AG04450 (cell line): ENCODE data around the gene POLH. TPM values are rescaled to one million over a fixed set of nuclear protein-coding genes. Genes with fewer than 3 reads are reported as not detected.

Experiments
- CTCF ChIA-PET: fragments of 300-600, 350-600 bp; formaldehyde crosslinking; extraction: SDS; loops from one replicate; lab custom pipeline; 2022; ENCODE audit warnings: antibody characterized with exemption, inconsistent platforms; lab: Charles Lee
- POLR2A ChIA-PET: fragments of 350-600 bp; formaldehyde crosslinking; extraction: SDS; loops from one replicate; lab custom pipeline; 2021; ENCODE audit warnings: antibody characterized with exemption, inconsistent platforms; lab: Yijun Ruan, JAX
- DNase-seq: peaks from one replicate; pipeline ENCODE4 v3.0.0-alpha.2; 2011; ENCODE audit warnings: low read depth, low spot score
- H3K27ac ChIP-seq: one replicate; pipeline ENCODE4 v1.5.1; 2012; ENCODE audit warnings: low read depth, low read length, control low read depth
- H3K27me3 ChIP-seq: one replicate; pipeline ENCODE4 v1.6.0; 2012; ENCODE audit warnings: low read length; ENCODE audit not compliant: control insufficient read depth, insufficient read depth
- H3K4me3 ChIP-seq: 2 replicates; pipeline ENCODE4 v1.5.1; 2011; ENCODE audit warnings: mild to moderate bottlenecking, low read depth, low read length, control low read depth
- H3K9me3 ChIP-seq: 2 replicates; pipeline ENCODE4 v1.5.1; 2012; ENCODE audit warnings: low read length; ENCODE audit not compliant: control insufficient read depth, insufficient read depth
- polyA plus RNA-seq: library from polyadenylated mRNA; depleted of rRNA; stranded (reverse); fragments of >200 nt; gene quantifications from 2 replicates; pipeline ENCODE4 v1.2.3, GENCODE V29; 2011
- TF ChIP-seq, protein P1 (sequence below): IDR thresholded peaks from 2 replicates; pipeline ENCODE4 v1.5.1; 2011; ENCODE audit warnings: low read depth, low read length, control low read depth, inconsistent platforms

POLH gene
- polyA plus RNA-seq, 1 experiment, result 26.6 TPM

DNA sequence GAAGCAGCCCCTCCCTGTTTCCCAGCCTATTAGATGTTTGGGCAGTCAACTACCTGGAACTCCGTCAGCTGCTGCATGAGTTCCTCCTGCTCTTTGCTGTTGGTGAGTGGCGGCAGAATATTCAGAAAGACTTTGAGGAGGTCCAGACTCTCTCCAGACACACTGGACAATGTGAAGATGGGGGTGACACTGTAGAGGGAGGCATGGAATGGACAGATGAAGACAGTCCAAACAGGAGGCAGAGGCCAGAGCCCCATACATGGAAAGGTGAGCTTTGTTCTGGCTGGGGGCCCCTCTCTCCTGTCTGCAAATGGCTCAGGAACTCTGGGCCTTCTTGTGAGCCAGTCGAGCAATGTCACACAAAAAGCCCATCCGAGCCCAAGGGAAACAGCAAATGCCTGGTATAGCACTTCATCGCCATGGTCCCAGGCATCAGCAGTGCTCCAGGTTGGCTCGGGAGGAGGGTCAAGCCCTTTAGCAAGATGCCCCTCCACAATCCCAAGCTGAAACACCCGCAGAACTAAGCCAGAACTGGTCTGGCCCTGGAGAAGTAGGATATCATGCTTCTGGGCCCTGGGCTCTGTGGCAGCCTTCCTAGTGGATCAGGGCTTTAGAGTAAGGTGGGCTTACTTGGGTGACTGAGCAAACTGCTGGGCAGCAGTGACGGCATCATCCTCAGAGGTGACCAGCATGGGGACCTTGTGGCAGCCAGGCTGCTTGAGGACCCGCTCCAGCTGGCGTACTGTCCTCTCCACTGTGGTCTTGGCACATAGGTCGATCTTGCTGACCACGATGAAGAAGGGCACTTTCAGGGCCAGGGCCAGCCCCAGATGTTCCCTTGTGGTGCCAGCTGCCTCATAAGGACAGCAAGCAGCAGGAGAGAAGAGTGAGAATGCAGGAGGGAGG lies 48.1 kb downstream of the POLH start:
- H3K4me3 ChIP-seq, result no peak overlapping the region
- POLR2A ChIA-PET, result no interaction called here
- DNase-seq, result no peak
- no peaks in the 10 kb centered on the region for H3K27me3 ChIP-seq
- CTCF ChIA-PET, result interaction anchor here (0.6 kb wide), 1 partner anchor 22 kb away, joined by 4 read pairs; no protein-coding TSS in a partner anchor
- TF ChIP-seq, protein P1, sequence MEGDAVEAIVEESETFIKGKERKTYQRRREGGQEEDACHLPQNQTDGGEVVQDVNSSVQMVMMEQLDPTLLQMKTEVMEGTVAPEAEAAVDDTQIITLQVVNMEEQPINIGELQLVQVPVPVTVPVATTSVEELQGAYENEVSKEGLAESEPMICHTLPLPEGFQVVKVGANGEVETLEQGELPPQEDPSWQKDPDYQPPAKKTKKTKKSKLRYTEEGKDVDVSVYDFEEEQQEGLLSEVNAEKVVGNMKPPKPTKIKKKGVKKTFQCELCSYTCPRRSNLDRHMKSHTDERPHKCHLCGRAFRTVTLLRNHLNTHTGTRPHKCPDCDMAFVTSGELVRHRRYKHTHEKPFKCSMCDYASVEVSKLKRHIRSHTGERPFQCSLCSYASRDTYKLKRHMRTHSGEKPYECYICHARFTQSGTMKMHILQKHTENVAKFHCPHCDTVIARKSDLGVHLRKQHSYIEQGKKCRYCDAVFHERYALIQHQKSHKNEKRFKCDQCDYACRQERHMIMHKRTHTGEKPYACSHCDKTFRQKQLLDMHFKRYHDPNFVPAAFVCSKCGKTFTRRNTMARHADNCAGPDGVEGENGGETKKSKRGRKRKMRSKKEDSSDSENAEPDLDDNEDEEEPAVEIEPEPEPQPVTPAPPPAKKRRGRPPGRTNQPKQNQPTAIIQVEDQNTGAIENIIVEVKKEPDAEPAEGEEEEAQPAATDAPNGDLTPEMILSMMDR, result no peak
- H3K9me3 ChIP-seq, result no peaks in the 10 kb centered on the region
- peak overlapping the region; percentile 4 for H3K27ac ChIP-seq

DNA sequence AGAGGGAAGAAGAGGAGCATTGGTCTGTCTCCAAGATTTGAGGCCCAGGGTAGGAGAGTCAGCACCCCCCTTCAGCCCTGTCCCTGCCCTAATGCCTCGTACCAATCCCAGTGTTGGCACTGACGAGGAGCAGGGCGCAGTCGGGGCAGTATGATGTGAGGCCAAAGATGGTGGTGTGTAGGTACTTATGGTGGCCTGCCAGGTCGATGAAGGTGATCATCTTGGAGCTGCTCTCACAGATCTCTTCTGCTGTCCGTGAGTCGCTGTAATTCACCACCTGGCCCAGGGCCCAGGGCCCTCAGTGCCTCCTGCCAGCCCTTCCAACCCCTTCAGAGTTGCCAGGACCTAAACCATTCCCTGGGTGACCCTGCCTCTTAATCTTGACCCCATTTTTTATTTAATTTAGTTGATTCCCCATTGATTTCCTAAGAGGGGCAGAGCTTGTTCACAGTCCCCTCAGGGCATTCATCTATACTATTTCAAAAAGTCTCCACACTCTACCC lies 48.9 kb downstream of the POLH start:
- DNase-seq, result no peak
- TF ChIP-seq, protein P1, result no peak
- no peak overlapping the region for H3K4me3 ChIP-seq
- CTCF ChIA-PET, result no interaction called here
- POLR2A ChIA-PET, result no interaction called here
- H3K27ac ChIP-seq, result no peak overlapping the region
- H3K9me3 ChIP-seq, result no peaks in the 10 kb centered on the region; the same call in 1 of the 2 replicates
- H3K27me3 ChIP-seq, result no peaks in the 10 kb centered on the region

DNA sequence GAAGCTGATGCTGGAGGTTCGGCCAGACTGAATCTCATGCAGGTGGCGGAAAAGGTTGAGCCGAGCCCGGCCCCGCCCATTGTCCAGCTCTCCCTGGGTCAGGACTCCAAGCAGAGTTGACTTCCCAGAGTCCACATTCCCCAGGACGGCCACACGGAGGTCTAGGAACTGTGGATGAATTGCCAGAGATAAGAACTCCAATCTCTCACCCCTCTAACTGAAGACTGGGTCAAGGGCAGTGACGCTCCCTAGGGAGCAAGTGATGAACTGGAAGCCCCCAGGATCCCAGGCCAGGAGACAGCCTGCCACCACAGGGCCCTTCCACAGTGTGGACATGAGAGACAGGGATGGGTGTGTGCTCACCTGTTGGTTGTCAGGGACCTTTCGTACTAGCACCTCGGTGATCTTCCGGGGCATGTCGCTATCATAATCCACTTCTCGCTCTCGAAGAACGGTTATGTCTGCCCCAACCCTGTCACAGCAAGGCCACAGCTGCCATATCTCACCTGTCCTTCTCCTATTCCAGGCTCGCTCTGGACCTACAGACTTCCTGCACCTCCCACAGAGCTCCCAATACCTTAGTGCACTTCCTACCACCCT lies 49.5 kb downstream of the POLH start:
- TF ChIP-seq, protein P1, result no peak
- ChIA-PET CTCF (no interaction called here), POLR2A (no interaction called here)
- no peak overlapping the region for H3K27ac ChIP-seq
- no peak for DNase-seq
- no peak overlapping the region for H3K4me3 ChIP-seq
- no peaks in the 10 kb centered on the region for H3K27me3 ChIP-seq
- H3K9me3 ChIP-seq, result no peaks in the 10 kb centered on the region; the same call in 1 of the 2 replicates

DNA sequence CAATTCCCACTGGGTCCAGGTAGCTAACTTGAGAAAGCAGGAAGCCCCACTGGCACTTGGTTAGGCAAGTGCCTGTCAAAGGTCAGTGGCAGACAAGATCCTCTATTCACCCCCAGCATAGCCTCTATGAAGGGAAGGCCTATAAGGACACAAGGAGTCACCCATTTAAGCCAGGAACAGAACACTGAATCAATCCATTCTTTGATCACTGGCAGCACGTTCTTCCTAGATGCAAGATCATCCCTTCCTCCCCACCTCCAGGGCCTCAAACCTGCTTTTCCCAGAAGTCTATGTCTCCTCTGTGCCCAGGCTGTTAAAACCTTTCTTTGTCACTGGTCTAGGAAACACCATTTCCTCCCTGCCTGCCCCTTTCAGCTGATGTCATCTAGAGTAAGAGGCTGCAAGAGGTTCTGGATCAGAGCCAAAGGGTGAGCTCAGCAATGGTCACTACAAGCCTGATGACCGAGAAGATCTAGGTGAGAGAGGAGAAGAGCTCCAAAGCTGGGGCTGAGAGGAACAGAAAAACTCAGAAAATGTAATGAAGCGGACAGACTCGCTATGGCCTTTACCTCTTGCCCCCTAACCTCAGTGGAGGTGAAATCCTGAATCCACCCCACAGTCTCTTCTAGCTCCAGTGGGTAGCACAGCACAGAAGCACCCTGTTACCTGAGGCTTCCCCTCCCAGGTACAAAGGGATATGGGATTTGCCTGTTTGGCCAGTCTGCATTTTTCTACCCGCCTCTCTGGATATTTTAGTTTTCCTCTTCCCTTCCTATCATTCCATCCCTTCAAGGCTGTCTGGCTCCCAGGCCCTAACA lies 51.2 kb downstream of the POLH start:
- Histone ChIP-seq H3K27me3 (no peaks in the 10 kb centered on the region), H3K27ac (peak overlapping the region; percentile 86), H3K9me3 (no peaks in the 10 kb centered on the region; the same call in 1 of the 2 replicates), H3K4me3 (peak overlapping the region; percentile 49)
- TF ChIP-seq, protein P1, result no peak
- CTCF ChIA-PET, result interaction anchor here (0.6 to 1.0 kb wide), 4 partner anchors 18 to 452 kb away, joined by 3 read pairs; partner anchors contain the start of gene VEGFA
- DNase-seq, result peak; percentile 96
- POLR2A ChIA-PET, result interaction anchor here (0.5 to 0.7 kb wide), 4 partner anchors 8 to 502 kb away, joined by 3 to 4 read pairs (median 3); no protein-coding TSS in a partner anchor
